ENCODE measurements around the gene CBX5. TPM values are rescaled to one million over a fixed set of nuclear protein-coding genes. Genes with fewer than 3 reads are reported as not detected.

Gene CBX5
- total RNA-seq, 2 donors from 2014 or later: 49.9 to 52.8 TPM

GRCh38 chr12:54199034-54199433, 80.9 kb downstream of the CBX5 start:
- Histone ChIP-seq H3K9me3 (no peaks in the 10 kb centered on the region), H3K4me1 (replicated peaks) (no peaks in the 10 kb centered on the region), H3K27me3 (replicated peaks; ENCODE audit: insufficient read depth) (peaks cover 17% of the 10 kb centered on the region), H3K4me3 (no peak overlapping the region), H3K36me3 (no peaks in the 10 kb centered on the region), H3K27ac (no peak overlapping the region)
- intact Hi-C loops (cut with DNase I): no loop called here
- DNase-seq (ENCODE audit: low spot score): no peak
- WGBS: 76% methylated on average over 6 of the region's 6 CpGs
- TF ChIP-seq POLR2A (IDR thresholded peaks at IDR 0.05) (no peak), POLR2AphosphoS5 (IDR thresholded peaks at IDR 0.05) (no peak)
- TF ChIP-seq, protein P1, sequence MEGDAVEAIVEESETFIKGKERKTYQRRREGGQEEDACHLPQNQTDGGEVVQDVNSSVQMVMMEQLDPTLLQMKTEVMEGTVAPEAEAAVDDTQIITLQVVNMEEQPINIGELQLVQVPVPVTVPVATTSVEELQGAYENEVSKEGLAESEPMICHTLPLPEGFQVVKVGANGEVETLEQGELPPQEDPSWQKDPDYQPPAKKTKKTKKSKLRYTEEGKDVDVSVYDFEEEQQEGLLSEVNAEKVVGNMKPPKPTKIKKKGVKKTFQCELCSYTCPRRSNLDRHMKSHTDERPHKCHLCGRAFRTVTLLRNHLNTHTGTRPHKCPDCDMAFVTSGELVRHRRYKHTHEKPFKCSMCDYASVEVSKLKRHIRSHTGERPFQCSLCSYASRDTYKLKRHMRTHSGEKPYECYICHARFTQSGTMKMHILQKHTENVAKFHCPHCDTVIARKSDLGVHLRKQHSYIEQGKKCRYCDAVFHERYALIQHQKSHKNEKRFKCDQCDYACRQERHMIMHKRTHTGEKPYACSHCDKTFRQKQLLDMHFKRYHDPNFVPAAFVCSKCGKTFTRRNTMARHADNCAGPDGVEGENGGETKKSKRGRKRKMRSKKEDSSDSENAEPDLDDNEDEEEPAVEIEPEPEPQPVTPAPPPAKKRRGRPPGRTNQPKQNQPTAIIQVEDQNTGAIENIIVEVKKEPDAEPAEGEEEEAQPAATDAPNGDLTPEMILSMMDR (IDR thresholded peaks at IDR 0.05): no peak

DNA sequence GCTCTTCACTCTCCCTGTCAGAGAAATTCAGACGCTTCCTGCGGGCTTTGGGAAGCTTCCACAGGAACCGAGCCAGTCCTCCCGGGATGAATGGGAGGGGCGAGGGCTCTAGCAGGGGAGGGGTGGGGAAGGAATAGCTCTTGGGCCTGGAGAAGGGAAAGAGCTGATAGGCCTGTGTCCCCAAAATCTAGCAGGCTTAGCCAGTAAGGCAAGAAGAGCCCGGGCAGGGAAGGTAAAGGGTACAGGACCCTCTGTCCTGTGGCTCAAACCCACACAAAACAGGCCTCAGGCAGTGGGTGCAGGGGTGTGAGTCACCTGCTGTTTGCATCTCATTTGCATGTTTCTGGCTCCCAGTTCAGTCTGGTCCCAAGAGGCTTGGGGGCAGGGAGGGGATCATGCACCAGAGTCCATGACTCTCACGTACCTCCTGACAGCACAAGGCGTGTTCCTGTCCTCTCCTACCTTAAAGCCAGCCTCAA, 82.5 kb downstream of the CBX5 start:
- intact Hi-C loops (cut with DNase I): no loop called here
- Histone ChIP-seq H3K27me3 (replicated peaks; ENCODE audit: insufficient read depth) (peaks cover 17% of the 10 kb centered on the region), H3K9me3 (no peaks in the 10 kb centered on the region), H3K27ac (no peak overlapping the region), H3K4me3 (no peak overlapping the region), H3K36me3 (no peaks in the 10 kb centered on the region), H3K4me1 (replicated peaks) (no peaks in the 10 kb centered on the region)
- WGBS: 42% methylated on average over 8 of the region's 8 CpGs
- TF ChIP-seq POLR2AphosphoS5 (IDR thresholded peaks at IDR 0.05) (no peak), POLR2A (IDR thresholded peaks at IDR 0.05) (no peak)
- TF ChIP-seq, protein P1 (IDR thresholded peaks at IDR 0.05): no peak
- no peak for DNase-seq (ENCODE audit: low spot score)

- WGBS: 53% methylated on average over 5 of the region's 5 CpGs
- Histone ChIP-seq H3K9me3 (no peaks in the 10 kb centered on the region), H3K27me3 (replicated peaks; ENCODE audit: insufficient read depth) (peaks cover 17% of the 10 kb centered on the region), H3K4me1 (replicated peaks) (no peaks in the 10 kb centered on the region), H3K36me3 (no peaks in the 10 kb centered on the region), H3K27ac (no peak overlapping the region), H3K4me3 (no peak overlapping the region)
- TF ChIP-seq POLR2AphosphoS5 (IDR thresholded peaks at IDR 0.05) (no peak), POLR2A (IDR thresholded peaks at IDR 0.05) (no peak)
- TF ChIP-seq, protein P1 (IDR thresholded peaks at IDR 0.05): no peak
- DNase-seq (ENCODE audit: low spot score): no peak
- intact Hi-C loops (cut with DNase I): no loop called here
Measured at GRCh38 chr12:54197010-54197409, 82.9 kb downstream of the CBX5 start.

DNA sequence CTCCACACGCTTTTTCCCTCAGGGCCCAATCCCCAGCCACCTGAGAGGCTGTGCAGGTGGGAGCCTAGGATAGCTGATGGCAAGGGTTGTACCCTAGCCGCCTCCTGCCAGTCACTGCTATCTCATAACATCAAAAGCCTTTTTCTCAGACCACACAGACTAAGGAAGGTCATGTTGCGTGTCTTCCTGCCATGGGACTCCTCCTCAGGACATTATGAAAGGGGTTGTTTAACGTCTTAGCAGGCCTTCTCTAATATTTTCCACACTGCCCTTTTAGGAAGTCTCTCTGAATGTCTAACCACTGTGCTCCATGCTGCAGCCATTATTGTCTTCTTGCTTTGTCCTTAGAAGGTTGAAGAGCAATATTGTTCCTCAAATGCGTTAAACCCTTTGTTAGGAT, 83.5 kb downstream of the CBX5 start:
- Histone ChIP-seq H3K4me1 (replicated peaks) (no peaks in the 10 kb centered on the region), H3K27me3 (replicated peaks; ENCODE audit: insufficient read depth) (peaks cover 17% of the 10 kb centered on the region), H3K4me3 (no peak overlapping the region), H3K9me3 (no peaks in the 10 kb centered on the region), H3K36me3 (no peaks in the 10 kb centered on the region), H3K27ac (no peak overlapping the region)
- DNase-seq (ENCODE audit: low spot score): no peak
- WGBS: 60% methylated on average over 5 of the region's 5 CpGs
- TF ChIP-seq POLR2A (IDR thresholded peaks at IDR 0.05) (no peak), POLR2AphosphoS5 (IDR thresholded peaks at IDR 0.05) (no peak)
- TF ChIP-seq, protein P1 (IDR thresholded peaks at IDR 0.05): no peak
- intact Hi-C loops (cut with DNase I): no loop called here

GRCh38 chr12:54195737-54196347, 84.1 kb downstream of the CBX5 start:
- WGBS: 21% methylated on average over 17 of the region's 17 CpGs
- no peak for DNase-seq (ENCODE audit: low spot score)
- no peaks in the 10 kb centered on the region for H3K36me3 ChIP-seq
- H3K27me3 ChIP-seq (replicated peaks; ENCODE audit: insufficient read depth): peaks cover 17% of the 10 kb centered on the region
- TF ChIP-seq, protein P1 (IDR thresholded peaks at IDR 0.05): no peak
- TF ChIP-seq POLR2A (IDR thresholded peaks at IDR 0.05): no peak
- no peak for TF ChIP-seq POLR2AphosphoS5 (IDR thresholded peaks at IDR 0.05)
- H3K4me3 ChIP-seq: no peak overlapping the region
- no peaks in the 10 kb centered on the region for H3K9me3 ChIP-seq
- H3K4me1 ChIP-seq (replicated peaks): no peaks in the 10 kb centered on the region
- H3K27ac ChIP-seq: no peak overlapping the region
- intact Hi-C loops (cut with DNase I): no loop called here

Data from prostate gland (tissue), 2 donors.